Stimulated activated naive CD8-positive, alpha-beta T cell treated with anti-CD3 and anti-CD28 coated beads, Interleukin-15, Interleukin-2, amounts not matched to agents 100 ng/mL and 50 ng/mL, for 24 hours (primary cell): ENCODE results near the gene AFDN.
"Not testable (repeated sequence)": the region's sequence is repeated elsewhere in the genome, so short reads cannot be mapped to it uniquely, and the experiment has no call there.

Experiments used
- H3K27ac Mint-ChIP-seq: one replicate; pipeline ENCODE4 v1.8.0; 2021; ENCODE audit warnings: mild to moderate bottlenecking, mixed read lengths
- H3K27me3 Mint-ChIP-seq: one replicate; pipeline ENCODE4 v1.8.0; 2021; ENCODE audit warnings: mixed read lengths
- H3K36me3 Mint-ChIP-seq: one replicate; pipeline ENCODE4 v1.8.0; 2021; ENCODE audit warnings: low read depth, mixed read lengths
- H3K4me1 Mint-ChIP-seq: one replicate; pipeline ENCODE4 v1.8.0; 2021; ENCODE audit warnings: low read depth, mixed read lengths
- H3K4me3 Mint-ChIP-seq: one replicate; pipeline ENCODE4 v1.8.0; 2021; ENCODE audit warnings: mild to moderate bottlenecking, mixed read lengths
- H3K9me3 Mint-ChIP-seq: one replicate; pipeline ENCODE4 v1.8.0; 2021; ENCODE audit warnings: mixed read lengths

The AFDN gene

DNA sequence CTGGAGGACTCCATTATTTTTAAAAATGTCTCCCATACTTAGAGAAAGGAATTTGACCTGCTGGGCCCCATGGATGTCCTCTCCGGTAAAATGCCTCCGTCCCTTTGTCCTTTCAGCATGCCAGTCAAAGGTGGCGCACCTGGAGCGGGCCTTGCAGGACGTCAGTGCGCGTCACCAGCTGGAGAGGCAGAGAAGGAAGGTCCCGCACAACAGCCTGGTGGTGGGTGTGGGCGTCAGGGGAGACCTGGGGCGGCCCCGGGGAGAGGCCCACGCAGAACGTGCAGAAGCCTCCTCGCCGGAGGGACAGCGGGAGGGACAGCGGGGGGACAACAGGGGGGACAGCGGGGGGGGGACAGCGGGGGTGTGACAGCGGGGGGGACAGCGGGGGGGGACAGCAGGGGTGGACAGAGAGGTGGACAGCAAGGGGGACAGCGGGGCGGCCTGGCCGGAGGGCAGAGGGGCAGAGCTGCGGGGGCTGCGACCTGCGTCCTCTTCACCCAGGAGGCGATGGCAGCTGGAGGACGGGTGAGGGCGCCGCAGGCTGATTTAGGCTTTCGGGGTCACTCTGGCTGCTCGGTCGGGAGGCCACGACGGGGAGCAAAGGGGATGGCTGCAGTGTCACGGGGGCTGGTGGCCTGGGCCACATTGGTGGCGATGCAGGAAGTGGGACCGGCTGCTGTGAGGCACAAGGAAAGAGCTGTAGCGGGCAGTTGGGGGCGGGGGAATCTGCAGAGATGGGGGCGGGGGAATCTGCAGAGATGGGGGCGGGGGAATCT, 169.9 kb downstream of the AFDN start:
- H3K4me3 Mint-ChIP-seq = no peak overlapping the region
- H3K36me3 Mint-ChIP-seq = no peaks in the 10 kb centered on the region
- H3K4me1 Mint-ChIP-seq = no peaks in the 10 kb centered on the region
- no peak overlapping the region for H3K27ac Mint-ChIP-seq
- peaks cover 3% of the 10 kb centered on the region for H3K9me3 Mint-ChIP-seq
- peaks cover 9% of the 10 kb centered on the region for H3K27me3 Mint-ChIP-seq

DNA sequence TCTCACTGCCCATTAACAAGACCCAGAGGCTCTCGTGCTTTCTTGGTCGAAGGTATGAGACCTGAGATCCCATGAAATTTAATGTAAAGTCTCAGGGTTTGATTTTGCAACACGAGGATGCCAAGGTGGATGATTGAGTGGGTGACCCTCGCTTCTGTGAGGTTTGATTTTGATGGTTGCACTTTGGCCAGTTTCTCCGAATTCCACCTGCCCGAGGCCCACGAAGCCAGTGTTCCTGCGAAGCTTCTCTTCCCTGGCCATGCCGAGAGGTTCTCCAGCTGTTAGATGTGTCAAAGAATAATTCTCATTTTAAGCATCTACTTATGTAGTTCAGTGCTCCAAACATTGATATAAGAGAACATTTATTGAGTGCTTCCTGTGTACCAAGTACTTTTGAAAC, 170.9 kb downstream of the AFDN start, which contains the start of gene KIF25:
TSS of gene KIF25 (plus strand) at position 30 of the 400 bp plus-strand sequence. CDS start 31,915 bp downstream, outside the sequence.
- peaks cover 3% of the 10 kb centered on the region for H3K9me3 Mint-ChIP-seq
- H3K4me1 Mint-ChIP-seq = no peaks in the 10 kb centered on the region
- no peaks in the 10 kb centered on the region for H3K36me3 Mint-ChIP-seq
- peaks cover 9% of the 10 kb centered on the region for H3K27me3 Mint-ChIP-seq
- no peak within 1 kb of the TSS for H3K27ac Mint-ChIP-seq
- no peak within 1 kb of the TSS for H3K4me3 Mint-ChIP-seq

DNA sequence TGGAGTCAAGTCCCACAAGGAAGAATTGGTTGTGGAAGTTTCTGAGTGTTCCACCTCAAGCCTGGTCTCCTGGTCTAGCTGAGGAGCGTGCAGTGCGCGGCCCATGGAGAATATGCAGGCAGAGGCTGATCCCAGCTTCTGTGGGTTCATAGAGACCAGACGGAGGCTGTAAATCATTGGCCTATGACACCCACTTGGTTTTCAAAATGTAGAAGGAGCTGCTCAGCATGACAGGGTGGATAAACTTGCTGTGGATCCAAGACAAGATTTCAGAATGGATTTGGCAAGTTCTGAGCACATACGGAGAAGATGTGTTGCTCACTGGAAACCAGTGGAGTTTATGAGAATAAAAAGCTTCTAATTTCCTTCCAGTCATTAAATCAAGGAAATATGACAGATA, 171.5 kb downstream of the AFDN start:
- Mint-ChIP-seq H3K4me3 (no peak overlapping the region), H3K36me3 (no peaks in the 10 kb centered on the region), H3K4me1 (no peaks in the 10 kb centered on the region), H3K27ac (no peak overlapping the region), H3K9me3 (peaks cover 3% of the 10 kb centered on the region), H3K27me3 (peaks cover 9% of the 10 kb centered on the region)

DNA sequence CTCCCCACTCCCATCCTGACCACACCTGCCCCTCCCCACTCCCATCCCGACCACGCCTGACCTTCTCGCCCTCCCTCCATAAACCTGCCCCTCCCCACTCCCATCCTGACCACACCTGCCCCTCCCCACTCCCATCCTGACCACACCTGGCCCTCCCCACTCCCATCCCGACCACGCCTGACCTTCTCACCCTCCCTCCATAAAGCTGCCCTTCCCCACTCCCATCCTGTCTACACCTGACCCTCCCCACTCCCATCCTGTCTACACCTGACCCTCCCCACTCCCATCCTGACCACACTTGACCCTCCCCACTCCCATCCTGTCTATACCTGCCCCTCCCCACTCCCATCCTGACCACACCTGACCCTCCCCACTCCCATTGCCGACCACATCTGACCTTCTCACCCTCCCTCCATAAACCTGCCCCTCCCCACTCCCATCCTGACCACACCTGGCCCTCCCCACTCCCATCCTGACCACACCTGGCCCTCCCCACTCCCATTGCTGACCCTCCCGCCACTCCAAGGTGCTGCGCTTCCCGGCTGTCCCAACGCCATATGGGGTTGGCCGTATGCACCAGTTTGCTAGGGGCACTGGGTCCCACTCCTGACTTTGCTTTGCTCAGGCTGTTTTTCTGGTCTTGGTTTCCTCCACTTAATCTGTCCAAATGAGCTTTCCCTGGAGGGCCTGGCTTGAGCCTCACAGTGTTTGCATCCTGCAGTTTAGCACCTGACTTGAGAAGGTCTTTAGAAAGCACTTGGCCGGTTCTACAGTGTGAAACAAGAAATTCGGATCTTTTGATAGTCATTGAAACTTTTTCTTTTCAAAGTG, 173.7 kb downstream of the AFDN start:
- no peak overlapping the region for H3K4me3 Mint-ChIP-seq
- H3K9me3 Mint-ChIP-seq = peaks cover 3% of the 10 kb centered on the region

DNA sequence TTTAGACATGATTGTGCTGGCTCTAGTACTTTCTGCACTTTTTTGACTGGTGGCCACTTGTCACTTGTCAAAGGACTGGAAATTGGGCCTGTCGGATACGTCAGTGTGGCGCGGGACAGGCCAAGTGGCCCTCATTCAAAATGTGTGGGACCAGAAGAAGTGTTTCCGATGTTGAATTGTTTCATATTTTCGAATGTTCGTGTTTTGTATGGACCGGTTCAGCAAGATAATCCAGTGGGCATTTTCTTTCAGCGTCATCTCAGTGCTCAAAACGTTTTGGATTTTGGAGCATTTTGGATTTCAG, 174.3 kb downstream of the AFDN start:
- no peak overlapping the region for H3K4me3 Mint-ChIP-seq
- H3K4me1 Mint-ChIP-seq = no peaks in the 10 kb centered on the region
- H3K36me3 Mint-ChIP-seq = no peaks in the 10 kb centered on the region
- no peak overlapping the region for H3K27ac Mint-ChIP-seq
- H3K27me3 Mint-ChIP-seq = peaks cover 4% of the 10 kb centered on the region
- H3K9me3 Mint-ChIP-seq = peaks cover 3% of the 10 kb centered on the region

More for the DNA sequence above, 173.7 kb downstream of the AFDN start:
- H3K36me3 Mint-ChIP-seq = no peaks in the 10 kb centered on the region
- no peaks in the 10 kb centered on the region for H3K4me1 Mint-ChIP-seq
- H3K27me3 Mint-ChIP-seq = peaks cover 4% of the 10 kb centered on the region
- no peak overlapping the region for H3K27ac Mint-ChIP-seq

DNA sequence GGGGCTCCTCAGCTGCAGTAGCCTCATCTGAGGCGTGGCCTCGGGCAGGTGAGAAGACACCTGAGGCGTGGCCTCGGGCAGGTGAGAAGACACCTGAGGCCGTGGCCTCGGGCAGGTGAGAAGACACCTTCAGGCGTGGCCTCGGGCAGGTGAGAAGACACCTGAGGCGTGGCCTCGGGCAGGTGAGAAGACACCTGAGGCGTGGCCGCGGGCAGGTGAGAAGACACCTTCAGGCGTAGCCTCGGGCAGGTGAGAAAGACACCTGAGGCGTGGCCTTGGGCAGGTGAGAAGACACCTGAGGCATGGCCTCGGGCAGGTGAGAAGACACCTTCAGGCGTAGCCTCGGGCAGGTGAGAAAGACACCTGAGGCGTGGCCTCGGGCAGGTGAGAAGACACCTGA, 174.8 kb downstream of the AFDN start:
- not testable (repeated sequence) for H3K36me3 Mint-ChIP-seq, H3K4me1 Mint-ChIP-seq, H3K27ac Mint-ChIP-seq, H3K4me3 Mint-ChIP-seq, H3K27me3 Mint-ChIP-seq, H3K9me3 Mint-ChIP-seq

DNA sequence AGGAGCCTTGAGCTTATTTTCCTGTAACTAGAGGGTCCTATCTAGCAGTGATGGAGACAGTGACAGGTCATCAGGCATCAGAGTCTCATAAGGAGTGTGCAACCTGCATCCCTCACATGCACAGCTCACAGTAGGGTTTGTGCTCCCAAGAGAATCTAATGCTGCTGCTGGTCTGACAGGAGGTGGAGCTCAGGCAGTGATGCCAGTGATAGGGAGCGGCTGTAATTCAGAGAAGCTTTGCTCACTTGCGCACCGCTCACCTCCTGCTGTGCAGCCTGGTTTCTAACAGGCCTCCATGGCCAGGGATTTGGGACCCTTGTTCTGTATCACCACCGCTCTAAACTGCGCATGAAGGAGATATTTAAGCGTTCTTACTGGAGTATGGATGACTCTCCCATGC, 176.1 kb downstream of the AFDN start:
- no peaks in the 10 kb centered on the region for H3K4me1 Mint-ChIP-seq
- H3K9me3 Mint-ChIP-seq = peaks cover 3% of the 10 kb centered on the region
- H3K36me3 Mint-ChIP-seq = no peaks in the 10 kb centered on the region
- no peak overlapping the region for H3K4me3 Mint-ChIP-seq
- H3K27me3 Mint-ChIP-seq = peaks cover 2% of the 10 kb centered on the region
- no peak overlapping the region for H3K27ac Mint-ChIP-seq

DNA sequence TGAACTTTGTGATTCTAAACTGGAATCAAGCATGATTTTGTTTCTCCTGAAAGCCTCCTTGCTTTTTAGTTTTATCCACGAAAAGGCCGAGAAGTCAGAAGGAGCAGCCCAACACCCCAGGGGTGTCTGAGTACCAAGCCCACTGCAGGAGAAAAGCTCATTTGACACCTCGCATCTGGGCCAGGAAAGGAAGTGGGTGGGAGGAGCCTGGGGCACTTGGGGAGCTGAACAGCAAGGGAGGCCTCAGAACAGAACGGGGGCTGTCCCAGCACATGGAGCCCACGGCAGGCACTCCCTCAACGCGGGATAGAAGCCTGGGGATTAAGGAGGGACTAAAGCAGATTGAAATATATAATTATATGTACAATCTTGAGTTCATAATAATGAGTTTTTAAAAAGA, 177.3 kb downstream of the AFDN start:
- no peaks in the 10 kb centered on the region for H3K4me1 Mint-ChIP-seq
- no peak overlapping the region for H3K27ac Mint-ChIP-seq
- peaks cover 3% of the 10 kb centered on the region for H3K9me3 Mint-ChIP-seq
- no peaks in the 10 kb centered on the region for H3K36me3 Mint-ChIP-seq
- no peaks in the 10 kb centered on the region for H3K27me3 Mint-ChIP-seq
- no peak overlapping the region for H3K4me3 Mint-ChIP-seq

DNA sequence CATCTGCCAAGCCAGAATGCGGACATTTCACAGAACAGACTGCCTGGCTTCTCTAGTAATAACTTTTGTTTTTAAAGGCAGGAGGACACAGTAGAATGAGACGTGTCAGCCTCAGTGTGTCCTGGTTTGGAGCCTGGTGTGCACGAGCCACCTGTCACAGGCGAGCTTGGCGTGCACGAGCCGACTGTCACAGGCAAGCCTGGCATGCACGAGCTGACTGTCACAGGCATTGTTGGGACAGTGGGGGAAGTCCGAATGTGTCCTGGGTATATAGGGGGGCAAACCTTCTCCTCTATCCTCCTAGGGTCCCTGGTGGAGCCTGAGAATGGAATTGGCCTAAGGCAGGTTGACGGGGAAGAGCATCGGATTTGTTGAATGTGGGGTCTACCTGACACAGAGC, 178.2 kb downstream of the AFDN start:
- Mint-ChIP-seq H3K27me3 (no peaks in the 10 kb centered on the region), H3K9me3 (peaks cover 8% of the 10 kb centered on the region), H3K4me3 (no peak overlapping the region), H3K4me1 (no peaks in the 10 kb centered on the region), H3K36me3 (no peaks in the 10 kb centered on the region), H3K27ac (no peak overlapping the region)

DNA sequence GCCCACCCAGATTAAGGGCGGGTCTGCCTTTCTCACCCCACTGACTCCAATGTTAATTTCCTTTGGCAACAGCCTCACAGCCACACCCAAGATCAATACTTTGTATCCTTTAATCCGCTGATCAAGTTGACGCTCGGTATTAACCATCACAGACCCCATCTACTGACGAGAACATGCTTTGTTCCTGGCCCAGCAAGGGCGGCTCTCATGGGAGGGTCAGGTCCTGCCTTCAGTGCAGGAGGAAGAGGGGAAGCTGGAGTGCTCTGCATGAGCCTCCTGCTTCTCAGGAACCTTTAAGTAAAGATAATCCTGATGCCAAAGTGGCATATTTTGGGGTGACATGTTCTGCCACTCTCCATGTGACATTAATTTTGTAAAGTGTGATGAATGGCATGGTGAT, 179.1 kb downstream of the AFDN start:
- Mint-ChIP-seq H3K27ac (no peak overlapping the region), H3K36me3 (no peaks in the 10 kb centered on the region), H3K4me1 (no peaks in the 10 kb centered on the region), H3K4me3 (no peak overlapping the region), H3K9me3 (peaks cover 15% of the 10 kb centered on the region), H3K27me3 (no peaks in the 10 kb centered on the region)

DNA sequence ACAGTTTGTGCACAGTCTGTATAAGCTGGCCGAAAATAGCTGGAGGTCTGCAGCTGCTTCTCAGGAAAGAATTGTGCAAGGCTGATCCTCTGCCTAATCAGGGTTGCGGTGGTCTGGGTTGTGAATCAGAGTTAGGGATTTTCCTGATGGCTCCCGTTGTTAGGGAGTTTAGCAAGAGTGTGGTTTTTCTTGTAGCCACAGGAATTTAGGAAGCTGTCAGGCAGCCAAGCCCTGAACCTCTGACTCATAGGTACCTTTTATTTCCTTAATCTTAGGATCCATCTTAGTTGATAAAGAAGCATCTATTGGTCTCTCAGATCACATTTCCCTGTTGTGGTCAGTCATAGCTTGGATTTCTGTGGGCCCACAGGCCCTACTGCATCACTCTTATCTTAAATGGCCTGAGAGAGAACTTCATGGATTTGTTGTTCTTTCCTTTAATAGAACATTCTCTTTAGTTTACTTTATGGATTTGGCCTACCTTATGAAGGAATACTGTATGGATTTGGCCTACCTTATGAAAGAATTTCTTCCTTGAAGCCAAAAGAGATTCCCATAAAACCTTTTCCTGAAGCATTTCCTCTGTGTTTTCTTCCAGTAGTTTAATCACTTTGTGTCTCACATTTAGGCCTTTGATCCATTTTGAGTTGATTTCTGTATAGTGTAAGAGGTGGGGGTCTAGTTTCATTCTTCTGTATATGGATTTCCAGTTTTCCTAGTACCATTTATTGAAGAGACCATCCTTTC, 181.1 kb downstream of the AFDN start:
- no peaks in the 10 kb centered on the region for H3K27me3 Mint-ChIP-seq
- H3K9me3 Mint-ChIP-seq = peaks cover 28% of the 10 kb centered on the region
- no peaks in the 10 kb centered on the region for H3K36me3 Mint-ChIP-seq
- H3K27ac Mint-ChIP-seq = no peak overlapping the region
- no peaks in the 10 kb centered on the region for H3K4me1 Mint-ChIP-seq
- H3K4me3 Mint-ChIP-seq = no peak overlapping the region

DNA sequence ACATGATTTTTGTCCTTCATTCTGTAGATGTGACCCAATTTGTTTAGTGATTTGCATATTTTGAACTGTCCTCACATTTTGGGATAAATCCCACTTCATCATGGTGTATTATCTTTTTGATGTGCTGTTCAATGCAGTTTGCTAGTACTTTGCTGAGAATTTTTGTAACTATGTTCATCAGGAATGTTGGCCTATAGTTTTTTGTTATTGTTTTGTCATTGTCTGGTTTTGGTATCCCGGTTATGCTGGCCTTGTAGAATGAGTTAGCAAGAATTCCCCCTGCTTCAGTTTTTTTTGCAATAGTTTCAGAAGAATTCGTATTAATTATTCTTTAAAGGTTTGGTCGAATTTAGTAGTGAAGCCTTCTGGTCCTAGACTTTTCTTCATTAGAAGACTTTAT, 182.6 kb downstream of the AFDN start:
- H3K9me3 Mint-ChIP-seq = peaks cover 28% of the 10 kb centered on the region
- peaks cover 1% of the 10 kb centered on the region for H3K27me3 Mint-ChIP-seq
- no peak overlapping the region for H3K4me3 Mint-ChIP-seq
- no peak overlapping the region for H3K27ac Mint-ChIP-seq
- no peaks in the 10 kb centered on the region for H3K4me1 Mint-ChIP-seq
- no peaks in the 10 kb centered on the region for H3K36me3 Mint-ChIP-seq

DNA sequence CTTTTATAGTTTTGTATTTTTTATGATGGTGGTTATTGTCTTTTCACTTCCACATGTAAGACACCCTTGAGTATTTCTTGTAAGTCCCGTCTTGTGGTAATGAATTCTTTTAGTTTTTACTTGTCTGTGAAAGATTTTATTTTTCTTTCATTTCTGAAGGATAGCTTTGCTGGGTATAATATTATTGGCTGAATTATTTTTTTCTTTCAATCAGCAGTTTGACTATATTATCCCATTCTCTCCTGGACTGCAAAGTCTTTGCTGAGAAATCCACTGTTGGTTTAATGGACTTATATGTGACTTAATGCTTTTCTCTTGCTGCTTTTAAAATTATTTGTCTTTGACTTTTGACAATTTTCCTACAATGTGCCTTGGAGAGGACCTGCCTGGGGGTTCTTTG, 184.6 kb downstream of the AFDN start:
- H3K36me3 Mint-ChIP-seq = no peaks in the 10 kb centered on the region
- H3K27me3 Mint-ChIP-seq = peaks cover 3% of the 10 kb centered on the region
- no peaks in the 10 kb centered on the region for H3K4me1 Mint-ChIP-seq
- no peak overlapping the region for H3K4me3 Mint-ChIP-seq
- peaks cover 31% of the 10 kb centered on the region for H3K9me3 Mint-ChIP-seq
- H3K27ac Mint-ChIP-seq = no peak overlapping the region

DNA sequence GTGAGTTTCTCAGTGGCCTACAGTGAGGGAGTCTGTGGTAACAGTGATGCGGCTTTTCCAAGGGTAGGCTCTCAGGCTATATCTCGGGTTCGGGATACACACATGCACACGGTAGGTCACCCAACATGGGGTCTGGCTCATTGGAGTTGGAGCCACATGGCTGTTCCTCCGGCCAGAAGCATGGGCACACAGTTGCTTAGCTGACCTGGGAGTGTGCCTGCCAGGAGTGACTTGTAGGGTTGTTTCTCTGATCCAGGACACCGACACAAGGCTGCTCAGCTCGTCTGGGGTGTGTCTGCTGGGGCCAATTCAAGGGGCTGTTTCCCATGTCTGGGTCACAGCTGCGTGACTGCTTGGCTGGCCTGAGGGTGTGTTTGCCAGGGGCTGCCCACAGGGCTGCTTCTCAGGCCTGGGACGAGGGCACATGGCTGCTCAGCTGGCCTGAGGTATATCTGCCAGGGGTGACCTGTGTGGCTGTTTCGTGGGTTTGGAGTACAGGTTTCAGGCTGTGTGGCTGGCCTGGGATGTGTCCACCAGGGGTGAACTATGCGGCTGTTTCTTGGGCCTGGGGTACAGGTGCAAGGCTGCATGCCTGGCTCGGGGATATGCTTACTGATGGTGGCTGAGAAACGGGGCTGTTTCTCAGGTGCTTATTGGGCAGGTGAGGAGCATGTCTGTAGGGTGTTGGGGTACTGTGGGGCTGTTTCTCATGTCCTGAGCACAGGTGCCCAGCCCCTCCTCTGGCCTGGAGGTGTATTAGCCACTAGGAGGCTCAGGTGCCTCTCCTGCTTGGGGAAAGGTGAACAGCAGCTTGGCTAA, 185.9 kb downstream of the AFDN start:
- Mint-ChIP-seq H3K4me1 (no peaks in the 10 kb centered on the region), H3K9me3 (peaks cover 31% of the 10 kb centered on the region), H3K27me3 (peaks cover 3% of the 10 kb centered on the region), H3K4me3 (no peak overlapping the region), H3K27ac (no peak overlapping the region), H3K36me3 (no peaks in the 10 kb centered on the region)
